ENCODE data around the gene TCIRG1. TPM values are rescaled to one million over a fixed set of nuclear protein-coding genes. Genes with fewer than 3 reads are reported as not detected.

The TCIRG1 gene
- total RNA-seq = 75.0 and 83.4 TPM in 2 replicates

GRCh38 chr11:68038718-68039525, at the start of gene TCIRG1:
TSS of gene TCIRG1 (plus strand) at chr11:68039025. CDS start at chr11:68041272, 2,247 bp downstream.

GRCh38 chr11:68003846-68004550, 34.8 kb upstream of the TCIRG1 start, which contains the start of gene UNC93B1:
TSS of gene UNC93B1 (minus strand) at chr11:68004097. CDS start at chr11:68004043, 54 bp downstream.

GRCh38 chr11:68010090-68011041, 28.5 kb upstream of the TCIRG1 start, which contains the start of gene ALDH3B1:
TSS of gene ALDH3B1 (plus strand) at chr11:68010327. CDS start at chr11:68015298, 4,971 bp downstream.

GRCh38 chr11:68030318-68031143, 8.3 kb upstream of the TCIRG1 start, which contains the start of gene NDUFS8:
TSS of gene NDUFS8 (plus strand) at chr11:68030681. CDS start at chr11:68032152, 1,471 bp downstream.

Other genes with a start within 250 kb of the TCIRG1 start
- 17.4 and 33.5 TPM in 2 replicates for gene UNC93B1, start 34.9 kb upstream of the TCIRG1 start, total RNA-seq
- 13.8 and 18.6 TPM in 2 replicates for gene ALDH3B1, start 28.7 kb upstream of the TCIRG1 start, total RNA-seq
- gene NDUFS8, start 8.3 kb upstream of the TCIRG1 start, total RNA-seq = 65.4 and 101 TPM in 2 replicates
- 4.6 and 4.8 TPM in 2 replicates for gene CHKA, start 82.4 kb downstream of the TCIRG1 start, total RNA-seq
- gene KMT5B, start 174.3 kb downstream of the TCIRG1 start, total RNA-seq = 20.3 and 26.1 TPM in 2 replicates
- gene C11orf24, start 232.9 kb downstream of the TCIRG1 start, total RNA-seq = 36.6 and 58.9 TPM in 2 replicates